Right ventricle myocardium inferior (tissue), 1 donor: ENCODE measurements around the gene OR52E8. TPM values are rescaled to one million over a fixed set of nuclear protein-coding genes. Genes with fewer than 3 reads are reported as not detected.
A peak's percentile ranks its signal among the peaks of the same experiment; 100 is the strongest.

Experiments used
- ATAC-seq: fragments of 200-7000 bp; cut with Tn5 transposase; one replicate; pipeline ENCODE4 v1.9.1; 2020; ENCODE audit warnings: mild to moderate bottlenecking, moderate library complexity
- DNase-seq: peaks from one replicate; pipeline ENCODE4 v3.0.0; 2021; ENCODE audit errors: missing footprints
- intact Hi-C: fragments of 100-400 bp; cut with DNase I; formaldehyde crosslinking; loops from one replicate; pipeline ENCODE4 v1.11.0; 2022
- total RNA-seq: library from RNA; stranded (reverse); fragmentation: NEBNext Ultra II Directional; extraction: Animal tissue kit (Norgen Biotek cat#: 25700); gene quantifications from one replicate; pipeline ENCODE4 v1.2.1, GENCODE V29; 2021
- donor health status: DM: no; HTN: yes; CAD: no; lungs with severe emphysema.

The OR52E8 gene
- total RNA-seq, 1 donor from 2014 or later = not detected

GRCh38 chr11:5809905-5810795 lies 47.3 kb downstream of the OR52E8 start:
- no peak for ATAC-seq
- DNase-seq = no peak
- intact Hi-C loops = loop anchor here (2.0 to 10.0 kb wide), 4 partner anchors 125 to 688 kb away; partner anchors contain the start of genes TRIM5 and TRIM6

- DNase-seq (no peak), ATAC-seq (no peak)
- intact Hi-C loops = loop anchor here (2.0 to 10.0 kb wide), 4 partner anchors 124 to 687 kb away; partner anchors contain the start of genes TRIM5 and TRIM6
Measured at GRCh38 chr11:5809122-5809519, 48.4 kb downstream of the OR52E8 start.

- DNase-seq (peak; percentile 76), ATAC-seq (peak; percentile 92)
- intact Hi-C loops = loop anchor here (2.0 to 10.0 kb wide), 4 partner anchors 124 to 686 kb away; partner anchors contain the start of genes TRIM5 and TRIM6
Measured at GRCh38 chr11:5808500-5809121, 48.9 kb downstream of the OR52E8 start, which contains the start of gene OR52N2. Gene OR52N2, plus strand, starts transcription at chr11:5808924. Its CDS starts 11,412 bp downstream, at chr11:5820336.

GRCh38 chr11:5807580-5807979 lies 49.9 kb downstream of the OR52E8 start:
- ATAC-seq (no peak), DNase-seq (no peak)
- intact Hi-C loops = loop anchor here (5.0 to 10.0 kb wide), 2 partner anchors 213 to 685 kb away; partner anchors contain the start of gene TRIM6

Other genes with a start within 250 kb of the OR52E8 start
- gene TRIM34, start 232.7 kb downstream of the OR52E8 start, total RNA-seq = 2.8 TPM
- gene TRIM5, start 172.6 kb downstream of the OR52E8 start, total RNA-seq = 9.8 TPM
- 22.4 TPM for gene TRIM22, start 167.9 kb downstream of the OR52E8 start, total RNA-seq
- gene OR56B1, start 121.2 kb downstream of the OR52E8 start, total RNA-seq = not detected
- not detected for gene OR52N4, start 103.4 kb downstream of the OR52E8 start, total RNA-seq
- not detected for gene OR52N5, start 74.3 kb downstream of the OR52E8 start, total RNA-seq
- gene OR52N1, start 66.4 kb downstream of the OR52E8 start, total RNA-seq = not detected
- not detected for gene OR52N2, start 48.8 kb downstream of the OR52E8 start, total RNA-seq
- gene OR52E6, start 15.8 kb downstream of the OR52E8 start, total RNA-seq = not detected
- not detected for gene OR52E4, start 22.9 kb upstream of the OR52E8 start, total RNA-seq
- gene OR52E5, start 35.5 kb upstream of the OR52E8 start, total RNA-seq = not detected
- gene OR56A3, start 84.6 kb upstream of the OR52E8 start, total RNA-seq = not detected
- not detected for gene OR56A5, start 110.8 kb upstream of the OR52E8 start, total RNA-seq
- not detected for gene OR52L1, start 129.3 kb upstream of the OR52E8 start, total RNA-seq
- not detected for gene OR56A4, start 149.3 kb upstream of the OR52E8 start, total RNA-seq
- not detected for gene OR56A1, start 173.1 kb upstream of the OR52E8 start, total RNA-seq
- not detected for gene OR56B4, start 250.0 kb upstream of the OR52E8 start, total RNA-seq